Measurements from ENCODE around the gene SERPINI1.
"Not testable (repeated sequence)": the region's sequence is repeated elsewhere in the genome, so short reads cannot be mapped to it uniquely, and the experiment has no call there.

The SERPINI1 gene

GRCh38 chr3:167810236-167810635 lies 74.7 kb downstream of the SERPINI1 start:
- DNase-seq = no peak

- DNase-seq = no peak
These were observed 75.5 kb downstream of the SERPINI1 start for GRCh38 chr3:167811031-167811430.

- no peak for DNase-seq
These were observed 77.9 kb downstream of the SERPINI1 start for GRCh38 chr3:167813169-167814123.

GRCh38 chr3:167814441-167814951 lies 79.0 kb downstream of the SERPINI1 start:
- no peak for DNase-seq

- DNase-seq = no peak
These were observed 81.4 kb downstream of the SERPINI1 start for GRCh38 chr3:167816953-167817352.

- no peak for DNase-seq
These were observed 84.8 kb downstream of the SERPINI1 start for GRCh38 chr3:167820102-167820865.

- no peak for DNase-seq
These were observed 85.8 kb downstream of the SERPINI1 start for GRCh38 chr3:167821248-167821805.

- no peak for DNase-seq
These were observed 88.2 kb downstream of the SERPINI1 start for GRCh38 chr3:167823738-167824137.

- not testable (repeated sequence) for DNase-seq
These were observed 92.1 kb downstream of the SERPINI1 start for GRCh38 chr3:167827588-167827987.

GRCh38 chr3:167829071-167829470 lies 93.5 kb downstream of the SERPINI1 start:
- DNase-seq = no peak

GRCh38 chr3:167830007-167830406 lies 94.5 kb downstream of the SERPINI1 start:
- DNase-seq = no peak

GRCh38 chr3:167835359-167835758 lies 99.8 kb downstream of the SERPINI1 start:
- no peak for DNase-seq

- DNase-seq = no peak
These were observed 100.4 kb downstream of the SERPINI1 start for GRCh38 chr3:167835953-167836352.

GRCh38 chr3:167837466-167837865 lies 101.9 kb downstream of the SERPINI1 start:
- DNase-seq = no peak

GRCh38 chr3:167839460-167840134 lies 104.1 kb downstream of the SERPINI1 start:
- DNase-seq = no peak

GRCh38 chr3:167840247-167840646 lies 104.7 kb downstream of the SERPINI1 start:
- DNase-seq = no peak

- DNase-seq = no peak
These were observed 108.0 kb downstream of the SERPINI1 start for GRCh38 chr3:167843481-167843880.

- no peak for DNase-seq
These were observed 108.4 kb downstream of the SERPINI1 start for GRCh38 chr3:167843886-167844285.

- no peak for DNase-seq
These were observed 109.0 kb downstream of the SERPINI1 start for GRCh38 chr3:167844528-167844927.

- DNase-seq = no peak
These were observed 115.7 kb downstream of the SERPINI1 start for GRCh38 chr3:167851171-167851570.

GRCh38 chr3:167851749-167852148 lies 116.2 kb downstream of the SERPINI1 start:
- DNase-seq = no peak

GRCh38 chr3:167852216-167852615 lies 116.7 kb downstream of the SERPINI1 start:
- no peak for DNase-seq

GRCh38 chr3:167854063-167854462 lies 118.5 kb downstream of the SERPINI1 start:
- DNase-seq = no peak
